ENCODE data around the gene CRACR2B.
A peak's percentile ranks its signal among the peaks of the same experiment; 100 is the strongest.

The CRACR2B gene

GRCh38 chr11:815675-816432 lies 11.9 kb upstream of the CRACR2B start:
- TF ChIP-seq, protein P1, sequence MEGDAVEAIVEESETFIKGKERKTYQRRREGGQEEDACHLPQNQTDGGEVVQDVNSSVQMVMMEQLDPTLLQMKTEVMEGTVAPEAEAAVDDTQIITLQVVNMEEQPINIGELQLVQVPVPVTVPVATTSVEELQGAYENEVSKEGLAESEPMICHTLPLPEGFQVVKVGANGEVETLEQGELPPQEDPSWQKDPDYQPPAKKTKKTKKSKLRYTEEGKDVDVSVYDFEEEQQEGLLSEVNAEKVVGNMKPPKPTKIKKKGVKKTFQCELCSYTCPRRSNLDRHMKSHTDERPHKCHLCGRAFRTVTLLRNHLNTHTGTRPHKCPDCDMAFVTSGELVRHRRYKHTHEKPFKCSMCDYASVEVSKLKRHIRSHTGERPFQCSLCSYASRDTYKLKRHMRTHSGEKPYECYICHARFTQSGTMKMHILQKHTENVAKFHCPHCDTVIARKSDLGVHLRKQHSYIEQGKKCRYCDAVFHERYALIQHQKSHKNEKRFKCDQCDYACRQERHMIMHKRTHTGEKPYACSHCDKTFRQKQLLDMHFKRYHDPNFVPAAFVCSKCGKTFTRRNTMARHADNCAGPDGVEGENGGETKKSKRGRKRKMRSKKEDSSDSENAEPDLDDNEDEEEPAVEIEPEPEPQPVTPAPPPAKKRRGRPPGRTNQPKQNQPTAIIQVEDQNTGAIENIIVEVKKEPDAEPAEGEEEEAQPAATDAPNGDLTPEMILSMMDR (IDR thresholded peaks at IDR 0.05; ENCODE audit: low read depth, low read length) = no peak
- H3K4me3 ChIP-seq (ENCODE audit: low read depth, low read length) = no peak overlapping the region

- TF ChIP-seq, protein P1 (IDR thresholded peaks at IDR 0.05; ENCODE audit: low read depth, low read length) = no peak
- H3K4me3 ChIP-seq (ENCODE audit: low read depth, low read length) = no peak overlapping the region
These were observed 11.3 kb upstream of the CRACR2B start for GRCh38 chr11:816433-816779.

DNA sequence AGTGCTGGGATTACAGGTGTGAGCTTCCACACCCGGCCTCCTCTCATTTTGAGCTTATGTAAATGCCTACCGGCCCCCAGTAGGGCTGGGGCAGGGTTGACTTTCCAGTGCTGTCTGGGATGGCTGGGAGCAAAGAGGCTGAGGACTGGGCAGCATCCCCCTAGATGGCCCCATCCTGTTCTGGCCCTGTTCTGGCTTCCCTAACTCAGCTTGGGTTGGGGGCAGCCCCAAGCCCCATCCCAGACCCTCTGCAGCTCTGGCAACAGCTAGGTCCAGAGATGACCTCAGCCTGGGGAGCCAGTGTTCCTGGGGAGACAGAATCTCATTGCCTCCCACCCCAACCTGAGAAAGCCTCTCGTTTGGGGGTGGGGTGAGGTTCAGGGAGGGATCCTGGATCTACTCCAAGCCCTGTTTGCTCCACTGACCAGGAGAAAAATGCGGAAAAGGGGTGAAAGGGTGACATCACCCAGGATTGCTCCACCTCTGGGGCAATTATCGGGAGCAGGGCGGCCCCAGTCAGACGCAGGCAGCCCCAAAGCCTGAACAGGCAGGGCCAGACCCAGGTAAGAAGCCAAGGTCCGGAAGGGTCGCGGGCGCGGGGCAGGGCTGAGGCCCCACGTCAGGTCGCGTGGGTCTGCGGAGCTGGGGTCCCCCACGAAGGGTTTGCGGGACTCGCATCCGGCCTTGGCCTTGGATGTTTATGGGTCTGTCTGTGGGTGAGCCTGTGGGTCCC lies 9.2 kb upstream of the CRACR2B start, which contains the start of gene PNPLA2:
Gene PNPLA2 (plus strand): TSS at position 519 of the 733 bp plus-strand sequence. CDS start 805 bp downstream, outside the sequence.
- peak within 1 kb of the TSS; percentile 66 for H3K4me3 ChIP-seq (ENCODE audit: low read depth, low read length)
- TF ChIP-seq, protein P1 (IDR thresholded peaks at IDR 0.05; ENCODE audit: low read depth, low read length) = no peak

DNA sequence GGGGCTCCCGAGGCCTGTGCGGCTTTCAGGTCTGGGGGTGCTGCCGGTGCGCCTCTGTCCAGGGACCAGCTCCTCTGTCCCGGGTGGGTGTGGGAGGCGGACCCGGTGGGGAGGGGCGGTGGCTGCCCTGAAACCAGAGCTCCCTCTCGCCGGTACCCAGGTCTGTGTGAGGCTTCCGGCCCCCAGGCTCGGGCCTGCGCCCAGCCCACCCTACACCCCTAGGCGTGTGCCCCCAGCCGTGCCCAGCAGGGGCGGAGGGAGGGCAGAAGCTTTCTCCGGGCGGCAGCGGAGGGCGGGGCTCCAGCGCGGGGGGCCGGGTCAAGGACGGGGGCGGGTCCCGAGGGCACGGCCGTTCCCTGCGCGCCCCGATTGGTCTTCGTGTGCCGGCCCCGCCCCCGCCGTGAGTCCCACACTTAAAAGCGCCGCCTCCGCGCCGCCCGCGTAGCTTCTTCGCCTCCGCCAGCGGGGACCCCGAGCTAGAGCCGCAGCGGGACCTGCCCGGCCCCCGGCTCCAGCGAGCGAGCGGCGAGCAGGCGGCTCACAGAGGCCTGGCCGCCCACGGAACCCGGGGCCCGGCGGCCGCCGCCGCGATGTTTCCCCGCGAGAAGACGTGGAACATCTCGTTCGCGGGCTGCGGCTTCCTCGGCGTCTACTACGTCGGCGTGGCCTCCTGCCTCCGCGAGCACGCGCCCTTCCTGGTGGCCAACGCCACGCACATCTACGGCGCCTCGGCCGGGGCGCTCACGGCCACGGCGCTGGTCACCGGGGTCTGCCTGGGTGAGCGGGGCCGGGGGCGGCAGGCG lies 8.4 kb upstream of the CRACR2B start:
- TF ChIP-seq, protein P1 (IDR thresholded peaks at IDR 0.05; ENCODE audit: low read depth, low read length) = no peak
- peak overlapping the region; percentile 66 for H3K4me3 ChIP-seq (ENCODE audit: low read depth, low read length)

DNA sequence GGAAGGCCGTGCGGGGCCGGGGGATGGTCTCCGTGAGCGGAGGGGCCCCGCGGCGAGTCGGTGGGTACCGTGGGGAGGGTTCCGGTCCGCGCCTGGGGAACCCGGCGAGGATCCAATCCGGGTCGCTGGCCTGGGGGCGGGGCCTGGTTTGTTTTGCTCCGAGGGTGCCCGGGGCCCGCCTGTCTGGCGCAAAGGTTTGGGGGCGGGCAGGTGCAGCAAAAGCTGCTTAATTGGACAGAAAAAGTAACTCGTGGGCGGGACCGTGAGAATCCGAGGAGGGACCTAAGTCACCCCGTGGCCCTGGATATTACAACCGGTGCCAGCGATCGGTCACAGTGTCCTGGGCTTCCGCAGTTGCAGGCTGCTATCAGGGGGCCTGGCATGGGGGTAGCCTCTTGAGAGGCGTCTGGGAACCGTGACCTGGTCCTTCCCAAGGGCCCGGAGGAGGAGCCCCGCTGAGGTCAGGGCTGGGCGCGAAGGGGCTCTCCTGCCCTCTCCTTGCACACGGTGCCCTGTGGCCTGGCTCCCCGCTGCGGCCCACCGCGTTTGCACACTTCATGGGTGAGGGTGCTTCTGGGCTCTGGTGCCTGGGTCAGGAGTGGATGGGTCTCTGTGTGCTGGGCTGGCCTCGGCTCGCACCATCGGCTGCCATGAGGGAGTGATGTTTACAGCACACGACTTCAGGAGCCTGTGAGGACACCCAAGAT lies 7.6 kb upstream of the CRACR2B start:
- TF ChIP-seq, protein P1 (IDR thresholded peaks at IDR 0.05; ENCODE audit: low read depth, low read length) = no peak
- H3K4me3 ChIP-seq (ENCODE audit: low read depth, low read length) = peak overlapping the region; percentile 66

DNA sequence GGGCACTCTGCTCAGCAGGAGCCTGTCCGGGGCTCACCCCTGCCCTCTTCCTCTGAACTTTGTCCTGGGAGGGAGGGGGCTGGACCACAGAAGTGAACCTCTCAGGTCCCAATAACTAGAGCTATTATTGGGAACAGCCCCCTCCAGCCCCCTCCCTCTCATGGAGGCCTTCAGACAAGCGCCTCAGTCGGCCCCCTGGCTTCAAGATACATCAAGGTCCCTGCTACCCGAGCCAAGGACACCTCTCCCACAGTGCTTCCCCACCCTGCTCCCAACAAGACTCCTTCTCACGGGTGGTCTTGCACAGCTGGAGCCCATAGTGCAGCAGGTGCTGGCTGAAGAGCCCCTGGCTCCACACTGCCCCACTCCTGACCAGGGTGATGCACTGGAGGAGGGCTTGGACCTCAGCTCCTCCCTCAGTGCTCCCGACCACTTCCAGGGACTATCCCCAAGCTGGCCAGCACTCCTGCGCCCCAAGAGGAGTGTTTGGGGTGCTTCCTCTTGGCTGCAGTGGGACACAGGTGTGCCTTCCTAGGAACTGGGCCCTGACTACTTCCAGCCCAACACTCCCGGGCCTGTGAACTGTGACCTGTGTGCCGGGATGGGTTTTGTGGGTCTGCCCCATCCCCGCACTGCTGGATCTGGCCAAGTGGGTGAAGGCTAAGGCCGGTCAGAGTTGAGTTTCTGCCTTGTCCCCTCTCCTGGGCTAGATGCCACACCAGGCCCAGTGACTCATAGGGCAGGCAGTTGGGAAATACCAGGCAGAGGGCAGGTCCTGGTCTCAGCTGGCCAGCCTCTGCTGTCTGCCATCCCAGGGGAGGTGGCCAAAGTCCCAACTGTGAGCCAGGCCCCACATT lies 6.8 kb upstream of the CRACR2B start:
- H3K4me3 ChIP-seq (ENCODE audit: low read depth, low read length) = peak overlapping the region; percentile 66
- TF ChIP-seq, protein P1 (IDR thresholded peaks at IDR 0.05; ENCODE audit: low read depth, low read length) = no peak
